Keratinocyte (primary cell): Measurements from ENCODE around the gene NEK10. TPM values are rescaled to one million over a fixed set of nuclear protein-coding genes. Genes with fewer than 3 reads are reported as not detected.

Source experiments
- DNase-seq: peaks from one replicate; pipeline ENCODE4 v3.0.0-alpha.2; 2011; ENCODE audit warnings: low read depth, missing footprints, low spot score
- FAIRE-seq: peaks from 2 replicates; lab custom pipeline; 2011; peaks lifted over from hg19 to GRCh38; lab: Jason Lieb, UNC
- H2AFZ ChIP-seq: 2 replicates; pipeline ENCODE4 v1.6.0; 2012; ENCODE audit warnings: low read length, control low read depth, inconsistent platforms; ENCODE audit not compliant: control insufficient read depth
- H3K27ac ChIP-seq: 2 replicates; pipeline ENCODE4 v1.5.1; 2011; ENCODE audit warnings: low read length; ENCODE audit not compliant: control insufficient read depth, insufficient read depth
- H3K27me3 ChIP-seq: 3 replicates; pipeline ENCODE4 v1.6.0; 2011; ENCODE audit warnings: low read length; ENCODE audit not compliant: control insufficient read depth, insufficient read depth; ENCODE audit errors: extremely low read depth
- H3K36me3 ChIP-seq, 2 experiments: 2 replicates in 1 of 2; 3 replicates in 1 of 2; pipeline ENCODE4 v1.5.1; 2011; ENCODE audit warnings: low read length in 2 of 2, mild to moderate bottlenecking in 1 of 2; ENCODE audit not compliant: control insufficient read depth in 2 of 2, insufficient read depth in 2 of 2; ENCODE audit errors: extremely low read depth in 1 of 2
- H3K4me1 ChIP-seq: 3 replicates; pipeline ENCODE4 v1.5.1; 2011; ENCODE audit warnings: low read length; ENCODE audit not compliant: control insufficient read depth, insufficient read depth; ENCODE audit errors: extremely low read depth
- H3K4me2 ChIP-seq: 3 replicates; pipeline ENCODE4 v1.6.0; 2011; ENCODE audit warnings: low read depth, low read length; ENCODE audit not compliant: control insufficient read depth, insufficient read depth; ENCODE audit errors: extremely low read depth
- H3K4me3 ChIP-seq, 3 experiments: fragments of 200-600 bp in 1 of 3; sonication (generic) in 1 of 3; 2 replicates in 2 of 3; 3 replicates in 1 of 3; pipeline ENCODE4 v1.5.1; 2011 to 2016; ENCODE audit warnings: low read length in 3 of 3, mild to moderate bottlenecking in 3 of 3, control low read depth in 2 of 3, inconsistent platforms in 1 of 3, low read depth in 1 of 3, mixed read lengths in 1 of 3, mixed run types in 1 of 3, moderate library complexity in 1 of 3; ENCODE audit not compliant: control insufficient read depth in 2 of 3, insufficient read depth in 2 of 3; ENCODE audit errors: extremely low read depth in 1 of 3
- H3K79me2 ChIP-seq: 2 replicates; pipeline ENCODE4 v1.6.0; 2012; ENCODE audit warnings: low read length; ENCODE audit not compliant: control insufficient read depth, insufficient read depth
- H3K9ac ChIP-seq: 3 replicates; pipeline ENCODE4 v1.6.0; 2011; ENCODE audit warnings: low read length; ENCODE audit not compliant: control insufficient read depth, insufficient read depth; ENCODE audit errors: extremely low read depth
- H3K9me1 ChIP-seq: 3 replicates; pipeline ENCODE4 v1.6.0; 2011; ENCODE audit warnings: low read length; ENCODE audit not compliant: control insufficient read depth, insufficient read depth; ENCODE audit errors: extremely low read depth
- H3K9me3 ChIP-seq: 2 replicates; pipeline ENCODE4 v1.5.1; 2012; ENCODE audit warnings: low read depth, low read length; ENCODE audit not compliant: control insufficient read depth
- H4K20me1 ChIP-seq: 3 replicates; pipeline ENCODE4 v1.6.0; 2011; ENCODE audit warnings: low read length; ENCODE audit not compliant: control insufficient read depth, insufficient read depth; ENCODE audit errors: extremely low read depth
- CTCF ChIP-seq, 3 experiments: IDR thresholded peaks in 1 of 3; conservative IDR thresholded peaks in 1 of 3; optimal IDR thresholded peaks in 1 of 3; 2 replicates in 2 of 3; 3 replicates in 1 of 3; pipeline versions ENCODE3 to v1.5.1; 2011; ENCODE audit warnings: low read length in 3 of 3, mild to moderate bottlenecking in 3 of 3, moderate library complexity in 2 of 3, control low read depth in 1 of 3, inconsistent platforms in 1 of 3; ENCODE audit not compliant: insufficient read depth in 2 of 3; ENCODE audit errors: extremely low read depth in 1 of 3
- EZH2 ChIP-seq: IDR thresholded peaks from one replicate; pipeline ENCODE4 v1.6.1; 2012; ENCODE audit warnings: inconsistent platforms, mild to moderate bottlenecking, low read length, moderate library complexity
- dilution Hi-C: fragments of 300-500 bp; cut with MboI; formaldehyde crosslinking; loops from one replicate; pipeline ENCODE4 v1.7.0; 2020; ENCODE audit warnings: low sequenced_read_pairs; ENCODE audit not compliant: extremely low pct_ligation_motif_present
- polyA plus RNA-seq, 5 experiments: library from polyadenylated mRNA; depleted of rRNA in 3 of 5; stranded (reverse) in 3 of 5; stranded (forward) in 1 of 5; unstranded in 1 of 5; fragments of >200 nt; gene quantifications; 1 replicate in 1 of 5; 2 replicates in 3 of 5; 3 replicates in 1 of 5; pipeline versions ENCODE4 v1.2.1 to v1.2.3, GENCODE V29; 2011 to 2012; ENCODE audit warnings: missing spikeins in 2 of 5, low read depth in 1 of 5, low replicate concordance in 1 of 5

NEK10 gene
- polyA plus RNA-seq, 1 donor (not counting 4 experiments of a cell fraction or from before 2014, with no cell fraction given), result 0.98 TPM

GRCh38 chr3:27130796-27131195, 238.4 kb downstream of the NEK10 start:
- TF ChIP-seq EZH2 (no peak), CTCF (optimal IDR thresholded peaks at IDR 0.05 in 1 of 3, IDR thresholded peaks at IDR 0.05 in 1 of 3, conservative IDR thresholded peaks at IDR 0.05 in 1 of 3; ENCODE audit: extremely low read depth in 1 of 3, insufficient read depth in 2 of 3, low read length in 3 of 3) (no peak)
- no peaks in the 10 kb centered on the region for H3K4me1 ChIP-seq
- H3K9me3 ChIP-seq, result no peaks in the 10 kb centered on the region
- no peaks in the 10 kb centered on the region for H3K27me3 ChIP-seq
- H3K9me1 ChIP-seq, result no peaks in the 10 kb centered on the region
- no peak overlapping the region for H2AFZ ChIP-seq
- H3K9ac ChIP-seq, result no peak overlapping the region
- no peak overlapping the region for H3K4me3 ChIP-seq
- H3K4me2 ChIP-seq, result no peak overlapping the region
- H3K79me2 ChIP-seq, result no peaks in the 10 kb centered on the region
- no peaks in the 10 kb centered on the region for H3K36me3 ChIP-seq
- H4K20me1 ChIP-seq, result no peaks in the 10 kb centered on the region
- DNase-seq (no peak), FAIRE-seq (no peak)
- H3K27ac ChIP-seq, result no peak overlapping the region
- dilution Hi-C loops, result loop anchor here (25.0 kb wide), 1 partner anchor 132 kb away; no protein-coding TSS in a partner anchor

GRCh38 chr3:27127879-27128278, 241.3 kb downstream of the NEK10 start:
- dilution Hi-C loops, result loop anchor here (25.0 kb wide), 1 partner anchor 134 kb away; no protein-coding TSS in a partner anchor
- Histone ChIP-seq H3K9ac (no peak overlapping the region), H3K36me3 (no peaks in the 10 kb centered on the region), H3K4me1 (no peaks in the 10 kb centered on the region), H3K79me2 (no peaks in the 10 kb centered on the region), H3K27ac (no peak overlapping the region), H4K20me1 (no peaks in the 10 kb centered on the region), H3K4me2 (no peak overlapping the region), H3K4me3 (no peak overlapping the region), H3K9me1 (no peaks in the 10 kb centered on the region), H2AFZ (no peak overlapping the region), H3K27me3 (no peaks in the 10 kb centered on the region), H3K9me3 (no peaks in the 10 kb centered on the region)
- TF ChIP-seq EZH2, result no peak
- no peak for TF ChIP-seq CTCF (optimal IDR thresholded peaks at IDR 0.05 in 1 of 3, IDR thresholded peaks at IDR 0.05 in 1 of 3, conservative IDR thresholded peaks at IDR 0.05 in 1 of 3; ENCODE audit: extremely low read depth in 1 of 3, insufficient read depth in 2 of 3, low read length in 3 of 3)
- DNase-seq (no peak), FAIRE-seq (no peak)
